ENCODE measurements around the gene GNPTG. TPM values are rescaled to one million over a fixed set of nuclear protein-coding genes. Genes with fewer than 3 reads are reported as not detected.

The GNPTG gene
- total and polyA plus RNA-seq, 9 of the 15 experiments (the other 6 are each of a cell fraction or from before 2014, with no cell fraction given), result 0.69 to 33.3 (median 13.6) TPM

DNA sequence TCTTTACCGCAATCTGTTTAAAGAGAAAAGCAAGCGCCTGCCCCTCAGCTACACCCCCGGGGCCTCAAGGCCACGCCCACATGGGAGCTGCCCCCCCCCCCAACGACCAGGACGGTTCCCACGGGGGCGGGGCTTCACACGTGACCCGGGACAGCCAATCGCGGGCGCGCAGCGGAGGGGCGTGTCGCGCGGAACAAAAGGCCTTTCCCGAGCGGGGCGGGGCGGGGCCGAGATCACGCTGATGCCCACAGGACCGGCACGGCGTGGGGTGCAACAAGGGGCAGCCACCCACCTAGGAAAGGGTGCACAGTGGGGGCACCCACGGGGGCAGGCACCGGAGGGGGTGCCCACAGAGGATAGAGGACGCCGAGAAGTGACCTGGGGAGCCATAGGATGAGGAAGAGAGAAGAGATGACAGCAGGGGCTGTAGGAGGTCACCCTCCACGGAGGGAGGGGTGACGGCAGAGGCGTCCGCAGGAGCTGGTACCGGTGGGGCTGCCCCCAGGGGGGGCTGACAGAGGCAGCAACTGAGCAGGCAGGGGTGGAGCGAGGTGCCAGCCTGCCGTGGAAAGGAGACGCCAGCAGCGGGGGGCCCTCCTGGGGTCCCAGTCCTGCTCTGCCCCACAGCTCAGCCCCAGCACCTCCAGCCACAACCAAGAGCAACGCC lies 56.6 kb downstream of the GNPTG start (continued):
- TF ChIP-seq ELK3 (CRISPR knock-in tag; IDR thresholded peaks at IDR 0.05) (no peak), RREB1 (CRISPR knock-in tag; IDR thresholded peaks at IDR 0.05) (no peak), ZBTB34 (CRISPR knock-in tag; IDR thresholded peaks at IDR 0.05) (no peak), MYNN (IDR thresholded peaks at IDR 0.05) (no peak), MYNN (CRISPR knock-in tag; IDR thresholded peaks at IDR 0.05) (no peak), JUND (IDR thresholded peaks at IDR 0.05; ENCODE audit: borderline replicate concordance, low read depth, low read length) (0 out of 2 replicates have a peak, but pooled peaks have one; percentile 6), JUND (tag; IDR thresholded peaks at IDR 0.05; ENCODE audit: borderline replicate concordance, low read depth, low read length) (no peak; the same call in 2 of the 3 replicates), ETV6 (IDR thresholded peaks at IDR 0.05; ENCODE audit: borderline replicate concordance in 1 of 2, low read depth in 2 of 2, low read length in 1 of 2) (no peak), ETV6 (CRISPR knock-in tag; IDR thresholded peaks at IDR 0.05; ENCODE audit: borderline replicate concordance) (no peak), ATF7 (IDR thresholded peaks at IDR 0.05) (peak; percentile 55), RBFOX2 (IDR thresholded peaks at IDR 0.05; ENCODE audit: low read depth, low read length) (peak; percentile 54), MBD2 (IDR thresholded peaks at IDR 0.05; ENCODE audit: borderline replicate concordance, low read depth) (peak; percentile 42; the same call in 1 of the 2 replicates), RBM15 (IDR thresholded peaks at IDR 0.05; ENCODE audit: insufficient read depth, low read length) (no peak), PRPF4 (IDR thresholded peaks at IDR 0.05; ENCODE audit: insufficient read depth, low read depth, low read length, poor library complexity, severe bottlenecking) (no peak), MCM3 (IDR thresholded peaks at IDR 0.05) (no peak), ZNF76 (CRISPR knock-in tag; IDR thresholded peaks at IDR 0.05; ENCODE audit: borderline replicate concordance) (no peak), CBFA2T2 (conservative IDR thresholded peaks at IDR 0.05) (peak; percentile 76)
- TF ChIP-seq, protein P1, sequence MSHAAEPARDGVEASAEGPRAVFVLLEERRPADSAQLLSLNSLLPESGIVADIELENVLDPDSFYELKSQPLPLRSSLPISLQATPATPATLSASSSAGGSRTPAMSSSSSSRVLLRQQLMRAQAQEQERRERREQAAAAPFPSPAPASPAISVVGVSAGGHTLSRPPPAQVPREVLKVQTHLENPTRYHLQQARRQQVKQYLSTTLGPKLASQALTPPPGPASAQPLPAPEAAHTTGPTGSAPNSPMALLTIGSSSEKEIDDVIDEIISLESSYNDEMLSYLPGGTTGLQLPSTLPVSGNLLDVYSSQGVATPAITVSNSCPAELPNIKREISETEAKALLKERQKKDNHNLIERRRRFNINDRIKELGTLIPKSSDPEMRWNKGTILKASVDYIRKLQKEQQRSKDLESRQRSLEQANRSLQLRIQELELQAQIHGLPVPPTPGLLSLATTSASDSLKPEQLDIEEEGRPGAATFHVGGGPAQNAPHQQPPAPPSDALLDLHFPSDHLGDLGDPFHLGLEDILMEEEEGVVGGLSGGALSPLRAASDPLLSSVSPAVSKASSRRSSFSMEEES (CRISPR knock-in tag; IDR thresholded peaks at IDR 0.05), result peak; percentile 93
